Mesodermal cell (in vitro differentiated cells): ENCODE results near the gene HBM.
"Not testable (repeated sequence)": the region's sequence is repeated elsewhere in the genome, so short reads cannot be mapped to it uniquely, and the experiment has no call there.

Source experiments
- H3K27ac ChIP-seq: 2 replicates; pipeline ENCODE4 v1.7.0; 2013; ENCODE audit warnings: mild to moderate bottlenecking, low read depth, low read length, moderate library complexity; ENCODE audit not compliant: severe bottlenecking
- H3K36me3 ChIP-seq: 2 replicates; pipeline ENCODE4 v1.7.1; 2013; ENCODE audit warnings: mild to moderate bottlenecking, low read length, moderate library complexity; ENCODE audit not compliant: control insufficient read depth, insufficient read depth
- H3K4me1 ChIP-seq: one replicate; pipeline ENCODE4 v1.7.1; 2013; ENCODE audit warnings: mild to moderate bottlenecking, low read length; ENCODE audit not compliant: insufficient read depth, control insufficient read depth, poor library complexity, severe bottlenecking
- H3K4me3 ChIP-seq: 2 replicates; pipeline ENCODE4 v1.7.0; 2013; ENCODE audit warnings: low read length, control low read depth, mild to moderate bottlenecking; ENCODE audit not compliant: insufficient read depth, poor library complexity, severe bottlenecking; ENCODE audit errors: extremely low read depth
- H3K9me3 ChIP-seq: 2 replicates; pipeline ENCODE4 v1.7.1; 2013; ENCODE audit warnings: mild to moderate bottlenecking, low read length, moderate library complexity; ENCODE audit not compliant: control insufficient read depth
- WGBS, 2 experiments: methylation state at CpG; one replicate each; pipeline ENCODE4 v1.1.5; 2013; ENCODE audit warnings: missing lambda C conversion rate in 2 of 2; ENCODE audit not compliant: insufficient coverage in 2 of 2; 5-methylcytosine and 5-hydroxymethylcytosine counted together

The HBM gene

GRCh38 chr16:170788-171187 is 5.0 kb downstream of the HBM start:
- WGBS, 2 experiments, result 100% methylated on average over 1 of the region's 1 CpG; no CpG with 5 or more reads in 1 of the 2 experiments
- Histone ChIP-seq H3K4me1 (peaks cover 8% of the 10 kb centered on the region), H3K36me3 (no peaks in the 10 kb centered on the region), H3K9me3 (no peaks in the 10 kb centered on the region), H3K27ac (no peak overlapping the region), H3K4me3 (no peak overlapping the region)

GRCh38 chr16:172374-172941 is 6.7 kb downstream of the HBM start, which contains the start of gene HBA2:
TSS of gene HBA2 (plus strand) at chr16:172876. CDS start at chr16:172913, 37 bp downstream.
- not testable (repeated sequence) for H3K9me3 ChIP-seq, H3K4me1 ChIP-seq, H3K36me3 ChIP-seq, H3K27ac ChIP-seq, H3K4me3 ChIP-seq
- WGBS, 2 experiments, result no CpG with 5 or more reads among the region's 74 CpGs

GRCh38 chr16:173211-173854 is 7.6 kb downstream of the HBM start:
- H3K27ac ChIP-seq, H3K36me3 ChIP-seq, H3K4me3 ChIP-seq, H3K4me1 ChIP-seq, H3K9me3 ChIP-seq: not testable (repeated sequence)
- WGBS, 2 experiments, result 10 to 14% methylated on average over 8 to 24 of the region's 44 CpGs

GRCh38 chr16:173928-174769 is 8.4 kb downstream of the HBM start:
- H3K9me3 ChIP-seq, H3K4me3 ChIP-seq, H3K36me3 ChIP-seq, H3K27ac ChIP-seq, H3K4me1 ChIP-seq: not testable (repeated sequence)
- 0 to 55% methylated on average over 2 to 4 of the region's 13 CpGs for WGBS, 2 experiments

- Histone ChIP-seq H3K9me3 (no peaks in the 10 kb centered on the region), H3K36me3 (no peaks in the 10 kb centered on the region), H3K27ac (no peak overlapping the region), H3K4me1 (no peaks in the 10 kb centered on the region), H3K4me3 (no peak overlapping the region)
- WGBS, 2 experiments, result 43 to 44% methylated on average over 1 to 2 of the region's 8 CpGs
Measured at GRCh38 chr16:175011-175949, 9.5 kb downstream of the HBM start.

GRCh38 chr16:176006-176405 is 10.2 kb downstream of the HBM start:
- H3K36me3 ChIP-seq, H3K4me3 ChIP-seq, H3K27ac ChIP-seq, H3K4me1 ChIP-seq, H3K9me3 ChIP-seq: not testable (repeated sequence)
- WGBS, 2 experiments, result no CpG with 5 or more reads among the region's 39 CpGs

- H3K27ac ChIP-seq, H3K4me1 ChIP-seq, H3K4me3 ChIP-seq, H3K9me3 ChIP-seq, H3K36me3 ChIP-seq: not testable (repeated sequence)
- WGBS, 2 experiments, result 18 to 23% methylated on average over 8 to 15 of the region's 88 CpGs
Measured at GRCh38 chr16:176477-177382, 11.0 kb downstream of the HBM start, which contains the start of gene HBA1. TSS of gene HBA1 (plus strand) at chr16:176680. CDS start at chr16:176717, 37 bp downstream.

GRCh38 chr16:177394-177822 is 11.6 kb downstream of the HBM start:
- Histone ChIP-seq H3K9me3 (no peaks in the 10 kb centered on the region), H3K4me3 (no peak overlapping the region), H3K27ac (no peak overlapping the region), H3K4me1 (no peaks in the 10 kb centered on the region), H3K36me3 (no peaks in the 10 kb centered on the region)
- WGBS, 2 experiments, result 8 to 16% methylated on average over 7 to 9 of the region's 13 CpGs

GRCh38 chr16:177981-178667 is 12.3 kb downstream of the HBM start:
- no peak overlapping the region for H3K27ac ChIP-seq
- H3K4me3 ChIP-seq, result no peak overlapping the region
- WGBS, 2 experiments, result 63 to 83% methylated on average over 5 to 9 of the region's 11 CpGs
- no peaks in the 10 kb centered on the region for H3K4me1 ChIP-seq
- no peaks in the 10 kb centered on the region for H3K9me3 ChIP-seq
- no peaks in the 10 kb centered on the region for H3K36me3 ChIP-seq
